Measurements from ENCODE around the gene BRIP1. TPM values are rescaled to one million over a fixed set of nuclear protein-coding genes. Genes with fewer than 3 reads are reported as not detected.

BRIP1 gene
- total and polyA plus RNA-seq, 9 of the 15 experiments (the other 6 are each of a cell fraction or from before 2014, with no cell fraction given): 2.4 to 17.5 (median 11.2) TPM

- H3K4me1 ChIP-seq (replicated peaks in 1 of 2; ENCODE audit: control insufficient read depth in 2 of 2, insufficient read depth in 2 of 2, low read length in 2 of 2): no peaks in the 10 kb centered on the region
- ChIA-PET CTCF (ENCODE audit: low intra/inter-chr PET ratio) (no interaction called here), POLR2A (no interaction called here)
- no peaks in the 10 kb centered on the region for H3K9me1 ChIP-seq (ENCODE audit: control insufficient read depth, insufficient read depth, low read length)
- no TSS peak for BruUV-seq (replicated peaks)
- FAIRE-seq (no peak), ATAC-seq (no peak), DNase-seq (ENCODE audit: extremely low read depth in 1 of 4, low spot score in 3 of 4) (no peak)
- TF ChIP-seq, protein P1, sequence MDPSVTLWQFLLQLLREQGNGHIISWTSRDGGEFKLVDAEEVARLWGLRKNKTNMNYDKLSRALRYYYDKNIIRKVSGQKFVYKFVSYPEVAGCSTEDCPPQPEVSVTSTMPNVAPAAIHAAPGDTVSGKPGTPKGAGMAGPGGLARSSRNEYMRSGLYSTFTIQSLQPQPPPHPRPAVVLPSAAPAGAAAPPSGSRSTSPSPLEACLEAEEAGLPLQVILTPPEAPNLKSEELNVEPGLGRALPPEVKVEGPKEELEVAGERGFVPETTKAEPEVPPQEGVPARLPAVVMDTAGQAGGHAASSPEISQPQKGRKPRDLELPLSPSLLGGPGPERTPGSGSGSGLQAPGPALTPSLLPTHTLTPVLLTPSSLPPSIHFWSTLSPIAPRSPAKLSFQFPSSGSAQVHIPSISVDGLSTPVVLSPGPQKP (CRISPR knock-in tag; IDR thresholded peaks at IDR 0.05): no peak
- TF ChIP-seq THRB (CRISPR knock-in tag; conservative IDR thresholded peaks at IDR 0.05): no peak
- TF ChIP-seq RBM25 (IDR thresholded peaks at IDR 0.05; ENCODE audit: low read depth, low read length, severe bottlenecking): peak; percentile 67
- TF ChIP-seq TRIM28 (IDR thresholded peaks at IDR 0.05): 0 out of 2 replicates have a peak, but pooled peaks have one; percentile 24
- H2AFZ ChIP-seq (ENCODE audit: low read depth, low read length): no peak overlapping the region
- intact Hi-C loops (cut with micrococcal nuclease) (no loop called here), in situ Hi-C loops (cut with MboI) (no loop called here)
- no peaks in the 10 kb centered on the region for H3K9me3 ChIP-seq (replicated peaks; ENCODE audit: control insufficient read depth, insufficient read depth, low read depth, low read length)
- no peak overlapping the region for H3K4me2 ChIP-seq (ENCODE audit: insufficient read depth, low read length)
- peaks cover 2% of the 10 kb centered on the region; the same call in 1 of the 3 replicates for H3K36me3 ChIP-seq (ENCODE audit: control insufficient read depth, insufficient read depth, low read length)
- H3K9ac ChIP-seq (ENCODE audit: insufficient read depth in 1 of 2, low read depth in 2 of 2, low read length in 2 of 2): no peak overlapping the region
- H3K79me2 ChIP-seq (ENCODE audit: control insufficient read depth, insufficient read depth, low read length): no peaks in the 10 kb centered on the region
- no peak overlapping the region for H3K4me3 ChIP-seq
- H3K27me3 ChIP-seq (ENCODE audit: control insufficient read depth in 2 of 2, insufficient read depth in 2 of 2, low read length in 2 of 2): no peaks in the 10 kb centered on the region
- 40% methylated on average over 2 of the region's 2 CpGs for WGBS (ENCODE audit: insufficient coverage, low coverage, missing lambda C conversion rate)
- no peak overlapping the region for H3K27ac ChIP-seq (ENCODE audit: extremely low read depth, low read depth, low read length)
- no peaks in the 10 kb centered on the region for H4K20me1 ChIP-seq (replicated peaks; ENCODE audit: control insufficient read depth, insufficient read depth, low read length)
These were observed 101.5 kb downstream of the BRIP1 start for GRCh38 chr17:61761827-61762226.
